Hair follicle dermal papilla cell (primary cell): ENCODE data around the gene TP53I3. TPM values are rescaled to one million over a fixed set of nuclear protein-coding genes. Genes with fewer than 3 reads are reported as not detected.

Experiments used
- small RNA-seq: library from RNA; depleted of rRNA; stranded (forward); fragments of <200 nt; gene quantifications from one replicate; pipeline ENCODE3, GENCODE V24; 2012
- total RNA-seq: library from RNA; depleted of rRNA; stranded (reverse); fragments of >200 nt; gene quantifications from 2 replicates; pipeline ENCODE4 v1.2.3, GENCODE V29; 2012

Gene TP53I3
- 47.4 and 50.8 TPM in 2 replicates for total RNA-seq

GRCh38 chr2:24084386-24085199 lies at the start of gene TP53I3:
Gene TP53I3, minus strand, starts transcription at chr2:24084834. Its CDS starts 508 bp downstream, at chr2:24084326.

GRCh38 chr2:24123195-24123921 lies 38.7 kb upstream of the TP53I3 start, which contains the start of the genes FAM228B and PFN4:
Gene FAM228B, plus strand, starts transcription at chr2:24123469. Its CDS starts 893 bp downstream, at chr2:24124362.
Gene PFN4, minus strand, starts transcription at chr2:24123334. Its CDS starts 799 bp downstream, at chr2:24122535.

GRCh38 chr2:24075915-24076848 lies 8.5 kb downstream of the TP53I3 start, which contains the start of gene SF3B6:
Gene SF3B6, minus strand, starts transcription at chr2:24076326. Its CDS starts 97 bp downstream, at chr2:24076229.

GRCh38 chr2:24049485-24050021 lies 35.1 kb downstream of the TP53I3 start, which contains the start of gene FKBP1B:
Gene FKBP1B, plus strand, starts transcription at chr2:24049741. Its CDS starts 109 bp downstream, at chr2:24049850.

GRCh38 chr2:24046930-24047702 lies 37.5 kb downstream of the TP53I3 start, which contains the start of gene WDCP:
Gene WDCP, minus strand, starts transcription at chr2:24047391. Its CDS starts 7,897 bp downstream, at chr2:24039494.

Small RNAs within 50 kb of the gene (small RNA-seq; reads per million reads assigned to genes)
- gene RNU6-370P, result 0.33 reads per million

Other genes starting within 250 kb of the TP53I3 start
- gene ATAD2B, start 157.7 kb downstream of the TP53I3 start, total RNA-seq, result 11.1 and 16.4 TPM in 2 replicates
- gene UBXN2A, start 144.4 kb downstream of the TP53I3 start, total RNA-seq, result 13.1 and 16.4 TPM in 2 replicates
- 0.12 and 0.16 TPM in 2 replicates for gene MFSD2B, start 74.7 kb downstream of the TP53I3 start, total RNA-seq
- 7.5 and 8.4 TPM in 2 replicates for gene WDCP, start 37.4 kb downstream of the TP53I3 start, total RNA-seq
- 5.2 TPM in 2 replicates for gene FKBP1B, start 35.1 kb downstream of the TP53I3 start, total RNA-seq
- gene SF3B6, start 8.5 kb downstream of the TP53I3 start, total RNA-seq, result 57.9 and 70.6 TPM in 2 replicates
- gene PFN4, start 38.5 kb upstream of the TP53I3 start, total RNA-seq, result 0.16 and 0.97 TPM in 2 replicates
- gene FAM228B, start 38.6 kb upstream of the TP53I3 start, total RNA-seq, result 8.0 and 10.1 TPM in 2 replicates
- gene FAM228A, start 90.2 kb upstream of the TP53I3 start, total RNA-seq, result 0.24 and 0.32 TPM in 2 replicates